Osteocyte (in vitro differentiated cells): Measurements from ENCODE around the gene RAPGEF4. TPM values are rescaled to one million over a fixed set of nuclear protein-coding genes. Genes with fewer than 3 reads are reported as not detected.

Source experiments
- DNase-seq: peaks from one replicate; pipeline ENCODE4 v3.0.0; 2021; ENCODE audit warnings: mixed read lengths; ENCODE audit not compliant: unreplicated experiment; ENCODE audit errors: extremely low spot score
- H3K27ac Mint-ChIP-seq: one replicate; pipeline ENCODE4 v1.8.0; 2021; ENCODE audit warnings: mild to moderate bottlenecking, mixed read lengths; ENCODE audit not compliant: unreplicated experiment
- H3K27me3 Mint-ChIP-seq: one replicate; pipeline ENCODE4 v1.8.0; 2021; ENCODE audit warnings: mixed read lengths; ENCODE audit not compliant: unreplicated experiment
- H3K36me3 Mint-ChIP-seq: one replicate; pipeline ENCODE4 v1.8.0; 2021; ENCODE audit warnings: mixed read lengths; ENCODE audit not compliant: unreplicated experiment
- H3K4me1 Mint-ChIP-seq: one replicate; pipeline ENCODE4 v1.8.0; 2021; ENCODE audit warnings: mixed read lengths; ENCODE audit not compliant: unreplicated experiment
- H3K4me3 Mint-ChIP-seq: one replicate; pipeline ENCODE4 v1.8.0; 2021; ENCODE audit warnings: mild to moderate bottlenecking, moderate library complexity, mixed read lengths; ENCODE audit not compliant: unreplicated experiment
- H3K9me3 Mint-ChIP-seq: one replicate; pipeline ENCODE4 v1.8.0; 2021; ENCODE audit warnings: mixed read lengths; ENCODE audit not compliant: unreplicated experiment
- CTCF ChIP-seq: fragments of 200-600 bp; sonication (generic); IDR thresholded peaks from 2 replicates; pipeline ENCODE4 v1.5.0; 2021; ENCODE audit warnings: antibody characterized with exemption, mild to moderate bottlenecking, moderate library complexity
- total RNA-seq: library from RNA; stranded (reverse); gene quantifications from 2 replicates; pipeline ENCODE4 v1.2.1, GENCODE V29; 2021

Gene RAPGEF4
- total RNA-seq, 1 donor from 2014 or later: 0.91 TPM

DNA sequence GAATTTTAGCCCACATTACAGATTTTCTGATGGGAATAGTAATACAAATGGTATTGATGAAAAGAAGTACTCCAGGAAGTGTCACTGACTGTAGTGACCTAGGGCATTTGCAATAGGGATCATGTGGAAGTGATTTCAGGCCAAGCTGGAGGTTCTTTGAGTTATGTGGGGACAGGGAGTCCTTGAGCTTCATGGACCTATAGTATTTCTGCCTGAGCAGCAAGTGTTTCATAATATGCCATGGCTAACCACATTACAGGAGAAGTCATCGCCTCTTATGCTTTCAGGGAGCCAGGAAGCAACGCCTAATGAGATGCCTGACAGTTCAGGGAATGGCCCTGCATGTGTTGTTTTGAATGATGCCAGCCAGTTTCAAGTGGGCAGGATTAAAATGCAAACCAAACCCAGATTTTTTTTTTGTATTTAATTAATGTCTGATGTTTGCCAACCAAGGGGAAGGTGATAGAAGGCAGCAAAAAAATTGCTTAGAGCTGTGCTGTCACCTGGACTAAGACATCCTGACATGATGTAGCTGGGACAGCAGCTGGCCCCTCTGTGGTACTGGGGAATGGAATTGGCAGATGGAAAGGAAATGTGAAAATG lies 109.5 kb downstream of the RAPGEF4 start:
- no peak overlapping the region for H3K27ac Mint-ChIP-seq
- no peak for DNase-seq
- H3K4me3 Mint-ChIP-seq: no peak overlapping the region
- H3K27me3 Mint-ChIP-seq: no peaks in the 10 kb centered on the region
- peaks cover 2% of the 10 kb centered on the region for H3K4me1 Mint-ChIP-seq
- H3K36me3 Mint-ChIP-seq: no peaks in the 10 kb centered on the region
- no peak for TF ChIP-seq CTCF
- H3K9me3 Mint-ChIP-seq: no peaks in the 10 kb centered on the region

- Mint-ChIP-seq H3K27ac (no peak overlapping the region), H3K4me1 (peaks cover 2% of the 10 kb centered on the region), H3K4me3 (no peak overlapping the region), H3K36me3 (no peaks in the 10 kb centered on the region), H3K9me3 (peaks cover 11% of the 10 kb centered on the region), H3K27me3 (no peaks in the 10 kb centered on the region)
- DNase-seq: no peak
- TF ChIP-seq CTCF: no peak
These were observed 110.9 kb downstream of the RAPGEF4 start for GRCh38 chr2:172846551-172846950.

DNA sequence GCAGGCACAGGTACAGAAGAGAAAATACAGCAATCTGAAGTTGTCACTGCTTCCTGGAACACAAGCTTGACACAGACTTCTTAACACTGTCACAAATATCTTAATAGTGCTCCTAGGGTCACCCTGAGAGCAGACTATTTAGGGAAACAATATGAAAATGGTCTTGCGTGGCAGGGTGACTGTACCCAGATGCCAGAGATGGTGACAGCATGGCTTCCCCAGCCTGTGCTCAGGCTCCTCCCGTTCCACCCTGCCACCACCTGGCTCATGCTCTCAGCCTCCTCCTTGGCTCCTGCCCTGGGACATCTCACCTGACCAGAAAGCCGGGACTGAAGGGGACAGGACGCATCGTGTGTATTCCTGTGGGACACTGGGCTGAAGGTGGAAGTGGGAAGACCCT lies 111.5 kb downstream of the RAPGEF4 start:
- no peak for DNase-seq
- Mint-ChIP-seq H3K9me3 (peaks cover 13% of the 10 kb centered on the region), H3K27ac (no peak overlapping the region), H3K27me3 (no peaks in the 10 kb centered on the region), H3K4me1 (peaks cover 2% of the 10 kb centered on the region), H3K4me3 (no peak overlapping the region), H3K36me3 (no peaks in the 10 kb centered on the region)
- no peak for TF ChIP-seq CTCF

DNA sequence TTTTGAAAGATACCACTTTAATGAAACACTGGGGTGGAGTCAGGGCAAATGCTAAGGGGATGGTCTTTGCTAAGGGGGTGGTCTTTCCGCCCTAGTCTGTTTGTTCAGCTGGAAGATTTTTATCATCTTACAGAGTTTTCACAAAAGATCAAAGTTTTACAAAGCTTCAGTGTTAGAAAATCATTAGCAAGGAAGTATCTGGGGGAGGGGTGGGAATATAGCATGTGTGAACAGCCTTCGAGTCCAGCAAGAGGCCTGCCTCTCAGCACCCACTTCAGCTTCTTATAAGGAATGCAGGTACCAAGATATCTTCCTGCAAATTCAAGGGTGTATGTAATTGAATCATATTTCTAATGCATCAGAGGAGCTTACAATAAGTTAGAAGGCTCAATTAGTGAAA lies 112.9 kb downstream of the RAPGEF4 start:
- no peaks in the 10 kb centered on the region for H3K36me3 Mint-ChIP-seq
- no peak overlapping the region for H3K4me3 Mint-ChIP-seq
- no peak overlapping the region for H3K27ac Mint-ChIP-seq
- no peaks in the 10 kb centered on the region for H3K27me3 Mint-ChIP-seq
- TF ChIP-seq CTCF: no peak
- H3K9me3 Mint-ChIP-seq: peaks cover 17% of the 10 kb centered on the region
- DNase-seq: no peak
- H3K4me1 Mint-ChIP-seq: peaks cover 2% of the 10 kb centered on the region

GRCh38 chr2:172849519-172850217 lies 114.0 kb downstream of the RAPGEF4 start:
- Mint-ChIP-seq H3K27me3 (no peaks in the 10 kb centered on the region), H3K9me3 (peaks cover 27% of the 10 kb centered on the region), H3K4me3 (no peak overlapping the region), H3K4me1 (no peaks in the 10 kb centered on the region), H3K36me3 (no peaks in the 10 kb centered on the region), H3K27ac (no peak overlapping the region)
- no peak for TF ChIP-seq CTCF
- DNase-seq: no peak
